Spleen (tissue), 7 donors: Measurements from ENCODE around the gene NACC1.
A peak's percentile ranks its signal among the peaks of the same experiment; 100 is the strongest.

ENCODE experiments used
- CTCF ChIP-seq, 11 experiments: fragments of 200-600 bp in 7 of 11; fragments of 450-650 bp in 4 of 11; sonication (generic) in 4 of 11; IDR thresholded peaks in 8 of 11; conservative IDR thresholded peaks in 3 of 11; 1 replicate in 7 of 11; 2 replicates in 4 of 11; pipeline versions ENCODE4 v1.4.0 to v1.8.0; 2016 to 2021; ENCODE audit warnings: antibody characterized with exemption in 11 of 11, inconsistent platforms in 4 of 11, mild to moderate bottlenecking in 1 of 11
- POLR2A ChIP-seq, 3 donors: fragments of 450-650 bp; IDR thresholded peaks; one replicate each; pipeline ENCODE4 v1.5.1; 2017; ENCODE audit warnings: antibody characterized with exemption in 3 of 3, mild to moderate bottlenecking in 1 of 3
- POLR2AphosphoS5 ChIP-seq, 3 donors: sonication (generic); formaldehyde crosslinking; IDR thresholded peaks; one replicate each; pipeline ENCODE4 v1.5.1; 2017; ENCODE audit warnings: antibody characterized with exemption in 3 of 3
- donor health status: DM: no; HTN: no; CAD: no; lungs with moderate emphysema.
- donor health status: DM: no; HTN: no; CAD: no.
- donor health status: DM: no; HTN: no; CAD: no.

GRCh38 chr19:13116282-13117175, 1.5 kb upstream of the NACC1 start, which contains the start of gene TRMT1:
- TF ChIP-seq CTCF (IDR thresholded peaks at IDR 0.05 in 8 of 11, conservative IDR thresholded peaks at IDR 0.05 in 3 of 11), result no peak
- TF ChIP-seq POLR2A (IDR thresholded peaks at IDR 0.05), result no peak
- peak; percentile 86 to 92 (median 89) for TF ChIP-seq POLR2AphosphoS5 (IDR thresholded peaks at IDR 0.05)
